GM10266 (cell line): ENCODE data around the gene ZNF479.
"Not testable (repeated sequence)": the region's sequence is repeated elsewhere in the genome, so short reads cannot be mapped to it uniquely, and the experiment has no call there.

Experiments
- DNase-seq: peaks from one replicate; pipeline ENCODE4 v3.0.0; 2012; ENCODE audit errors: extremely low spot score
- CTCF ChIP-seq: IDR thresholded peaks from 2 replicates; pipeline ENCODE4 v1.5.1; 2012; ENCODE audit warnings: mild to moderate bottlenecking, low read depth; ENCODE audit not compliant: control insufficient read depth, insufficient read depth; ENCODE audit errors: missing control alignments

ZNF479 gene

DNA sequence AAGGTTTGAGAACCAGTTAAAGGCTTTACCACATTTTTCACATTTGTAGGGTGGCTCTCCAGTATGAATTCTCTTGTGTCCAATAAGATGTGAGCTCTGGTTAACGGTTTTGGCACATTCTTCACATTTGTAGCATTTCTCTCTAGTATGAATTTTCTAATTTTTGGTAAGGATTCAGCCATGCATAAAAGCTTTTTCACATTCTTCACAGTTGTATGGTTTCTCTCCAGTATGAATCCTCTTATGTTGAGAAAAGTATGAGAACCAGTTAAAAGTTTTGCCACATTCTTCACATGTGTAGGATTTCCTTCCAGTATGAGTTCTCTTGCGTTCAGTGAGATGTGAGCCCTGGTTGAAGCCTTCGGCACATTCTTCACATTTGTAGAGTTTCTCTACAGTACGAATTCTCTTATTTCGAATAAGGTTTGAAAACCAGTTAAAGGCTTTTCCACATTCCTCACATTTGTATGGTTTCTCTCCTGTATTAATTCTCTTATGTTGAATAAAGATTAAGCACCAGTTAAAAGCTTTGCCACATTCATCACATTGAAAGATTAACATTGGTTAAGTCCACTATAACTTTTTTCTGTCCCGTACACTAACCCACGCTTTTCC is 33.2 kb upstream of the ZNF479 start:
- no peak for TF ChIP-seq CTCF
- DNase-seq: no peak

- not testable (repeated sequence) for DNase-seq
These were observed 12.0 kb downstream of the ZNF479 start for GRCh38 chr7:57120123-57120784.
